SK-N-SH treated with all-trans-retinoic acid at 6 μM for 48 hours (cell line): ENCODE results near the gene TPSD1.
"Not testable (repeated sequence)": the region's sequence is repeated elsewhere in the genome, so short reads cannot be mapped to it uniquely, and the experiment has no call there.

ENCODE experiments used
- BACH2 ChIP-seq: fragments of 250-450 bp; sonication (Bioruptor Pico); IDR thresholded peaks from 2 replicates; pipeline ENCODE4 v1.9.0; 2021; ENCODE audit warnings: mild to moderate bottlenecking, borderline replicate concordance
- CSDC2 ChIP-seq: fragments of 250-450 bp; sonication (Bioruptor Pico); IDR thresholded peaks from 2 replicates; pipeline ENCODE4 v1.5.0; 2020; ENCODE audit warnings: mild to moderate bottlenecking, moderate library complexity
- TCF4 ChIP-seq: fragments of 250-450 bp; sonication (Bioruptor Pico); IDR thresholded peaks from 2 replicates; pipeline ENCODE4 v1.8.0; 2021; ENCODE audit warnings: mild to moderate bottlenecking, moderate library complexity, borderline replicate concordance
- ZC3H10 ChIP-seq: fragments of 250-450 bp; sonication (Bioruptor Pico); IDR thresholded peaks from 2 replicates; pipeline ENCODE4 v1.5.1; 2021; ENCODE audit warnings: mild to moderate bottlenecking, moderate library complexity
- ZFP3 ChIP-seq: fragments of 250-450 bp; sonication (Bioruptor Pico); IDR thresholded peaks from 2 replicates; pipeline ENCODE4 v1.5.0; 2020; ENCODE audit warnings: mild to moderate bottlenecking, moderate library complexity
- ZFP30 ChIP-seq: fragments of 450-650 bp; formaldehyde crosslinking; IDR thresholded peaks from 2 replicates; pipeline ENCODE4 v1.5.0; 2022; ENCODE audit warnings: mild to moderate bottlenecking, moderate library complexity
- ZNF70 ChIP-seq: fragments of 450-650 bp; formaldehyde crosslinking; IDR thresholded peaks from 2 replicates; pipeline ENCODE4 v1.5.0; 2020; ENCODE audit warnings: mild to moderate bottlenecking, moderate library complexity
- TF ChIP-seq, protein P1 (sequence below): fragments of 250-450 bp; sonication (Bioruptor Pico); IDR thresholded peaks from 2 replicates; pipeline ENCODE4 v1.5.1; 2020; ENCODE audit warnings: low read depth, mild to moderate bottlenecking, moderate library complexity
- TF ChIP-seq, protein P2 (sequence below): fragments of 250-450 bp; sonication (Bioruptor Pico); IDR thresholded peaks from 2 replicates; pipeline ENCODE4 v1.5.0; 2020; ENCODE audit warnings: mild to moderate bottlenecking, moderate library complexity
- TF ChIP-seq, protein P3 (sequence below): fragments of 250-450 bp; sonication (Bioruptor Pico); IDR thresholded peaks from 2 replicates; pipeline ENCODE4 v1.8.0; 2020; ENCODE audit warnings: mild to moderate bottlenecking, moderate library complexity, borderline replicate concordance

DNA sequence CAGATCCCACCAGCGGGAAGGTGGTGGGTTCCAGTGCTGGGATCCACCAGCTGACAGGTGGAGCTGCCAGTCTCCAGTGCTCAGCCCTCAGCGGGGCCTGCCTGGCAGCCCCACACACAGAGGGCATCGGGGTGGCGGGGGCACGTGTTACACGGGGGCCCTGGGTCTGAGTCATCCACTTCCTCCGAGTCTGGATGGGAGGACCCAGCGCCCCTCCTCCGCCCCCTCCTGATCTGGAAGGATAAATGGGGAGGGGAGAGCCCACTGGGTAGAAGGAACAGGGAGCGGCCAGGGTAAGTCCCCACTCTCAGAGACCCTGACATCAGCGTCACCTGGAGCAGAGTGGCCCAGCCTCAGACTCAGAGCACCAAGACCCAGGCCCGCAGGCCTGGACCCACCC is 15.4 kb upstream of the TPSD1 start, which contains the start of gene TPSAB1:
- not testable (repeated sequence) for TF ChIP-seq TCF4 (CRISPR knock-in tag); ZNF70 (CRISPR knock-in tag); ZFP3 (CRISPR knock-in tag); BACH2; ZFP30 (CRISPR knock-in tag); CSDC2 (CRISPR knock-in tag); ZC3H10 (CRISPR knock-in tag)
- TF ChIP-seq, protein P1, sequence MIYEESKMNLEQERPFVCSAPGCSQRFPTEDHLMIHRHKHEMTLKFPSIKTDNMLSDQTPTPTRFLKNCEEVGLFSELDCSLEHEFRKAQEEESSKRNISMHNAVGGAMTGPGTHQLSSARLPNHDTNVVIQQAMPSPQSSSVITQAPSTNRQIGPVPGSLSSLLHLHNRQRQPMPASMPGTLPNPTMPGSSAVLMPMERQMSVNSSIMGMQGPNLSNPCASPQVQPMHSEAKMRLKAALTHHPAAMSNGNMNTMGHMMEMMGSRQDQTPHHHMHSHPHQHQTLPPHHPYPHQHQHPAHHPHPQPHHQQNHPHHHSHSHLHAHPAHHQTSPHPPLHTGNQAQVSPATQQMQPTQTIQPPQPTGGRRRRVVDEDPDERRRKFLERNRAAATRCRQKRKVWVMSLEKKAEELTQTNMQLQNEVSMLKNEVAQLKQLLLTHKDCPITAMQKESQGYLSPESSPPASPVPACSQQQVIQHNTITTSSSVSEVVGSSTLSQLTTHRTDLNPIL (CRISPR knock-in tag), result not testable (repeated sequence)
- TF ChIP-seq, protein P2, sequence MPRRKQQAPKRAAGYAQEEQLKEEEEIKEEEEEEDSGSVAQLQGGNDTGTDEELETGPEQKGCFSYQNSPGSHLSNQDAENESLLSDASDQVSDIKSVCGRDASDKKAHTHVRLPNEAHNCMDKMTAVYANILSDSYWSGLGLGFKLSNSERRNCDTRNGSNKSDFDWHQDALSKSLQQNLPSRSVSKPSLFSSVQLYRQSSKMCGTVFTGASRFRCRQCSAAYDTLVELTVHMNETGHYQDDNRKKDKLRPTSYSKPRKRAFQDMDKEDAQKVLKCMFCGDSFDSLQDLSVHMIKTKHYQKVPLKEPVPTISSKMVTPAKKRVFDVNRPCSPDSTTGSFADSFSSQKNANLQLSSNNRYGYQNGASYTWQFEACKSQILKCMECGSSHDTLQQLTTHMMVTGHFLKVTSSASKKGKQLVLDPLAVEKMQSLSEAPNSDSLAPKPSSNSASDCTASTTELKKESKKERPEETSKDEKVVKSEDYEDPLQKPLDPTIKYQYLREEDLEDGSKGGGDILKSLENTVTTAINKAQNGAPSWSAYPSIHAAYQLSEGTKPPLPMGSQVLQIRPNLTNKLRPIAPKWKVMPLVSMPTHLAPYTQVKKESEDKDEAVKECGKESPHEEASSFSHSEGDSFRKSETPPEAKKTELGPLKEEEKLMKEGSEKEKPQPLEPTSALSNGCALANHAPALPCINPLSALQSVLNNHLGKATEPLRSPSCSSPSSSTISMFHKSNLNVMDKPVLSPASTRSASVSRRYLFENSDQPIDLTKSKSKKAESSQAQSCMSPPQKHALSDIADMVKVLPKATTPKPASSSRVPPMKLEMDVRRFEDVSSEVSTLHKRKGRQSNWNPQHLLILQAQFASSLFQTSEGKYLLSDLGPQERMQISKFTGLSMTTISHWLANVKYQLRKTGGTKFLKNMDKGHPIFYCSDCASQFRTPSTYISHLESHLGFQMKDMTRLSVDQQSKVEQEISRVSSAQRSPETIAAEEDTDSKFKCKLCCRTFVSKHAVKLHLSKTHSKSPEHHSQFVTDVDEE, result not testable (repeated sequence)
- TF ChIP-seq, protein P3, sequence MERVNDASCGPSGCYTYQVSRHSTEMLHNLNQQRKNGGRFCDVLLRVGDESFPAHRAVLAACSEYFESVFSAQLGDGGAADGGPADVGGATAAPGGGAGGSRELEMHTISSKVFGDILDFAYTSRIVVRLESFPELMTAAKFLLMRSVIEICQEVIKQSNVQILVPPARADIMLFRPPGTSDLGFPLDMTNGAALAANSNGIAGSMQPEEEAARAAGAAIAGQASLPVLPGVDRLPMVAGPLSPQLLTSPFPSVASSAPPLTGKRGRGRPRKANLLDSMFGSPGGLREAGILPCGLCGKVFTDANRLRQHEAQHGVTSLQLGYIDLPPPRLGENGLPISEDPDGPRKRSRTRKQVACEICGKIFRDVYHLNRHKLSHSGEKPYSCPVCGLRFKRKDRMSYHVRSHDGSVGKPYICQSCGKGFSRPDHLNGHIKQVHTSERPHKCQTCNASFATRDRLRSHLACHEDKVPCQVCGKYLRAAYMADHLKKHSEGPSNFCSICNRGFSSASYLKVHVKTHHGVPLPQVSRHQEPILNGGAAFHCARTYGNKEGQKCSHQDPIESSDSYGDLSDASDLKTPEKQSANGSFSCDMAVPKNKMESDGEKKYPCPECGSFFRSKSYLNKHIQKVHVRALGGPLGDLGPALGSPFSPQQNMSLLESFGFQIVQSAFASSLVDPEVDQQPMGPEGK (CRISPR knock-in tag), result not testable (repeated sequence)
